IMR-90 (cell line): Measurements from ENCODE around the gene UPK3A. TPM values are rescaled to one million over a fixed set of nuclear protein-coding genes. Genes with fewer than 3 reads are reported as not detected.
A peak's percentile ranks its signal among the peaks of the same experiment; 100 is the strongest.

Source experiments
- ATAC-seq: fragments of 200-7000 bp; cut with Tn5 transposase; 2 replicates; pipeline ENCODE4 v1.9.1; 2020; ENCODE audit warnings: low read depth, mild to moderate bottlenecking, moderate library complexity
- BruUV-seq: library from RNA; stranded (reverse); fragments of 400-500 nt; replicated peaks from 2 replicates; lab custom pipeline; 2021; lab: Mats Ljungman, UMichigan
- CTCF ChIA-PET: fragments of 300-600 bp; formaldehyde crosslinking; extraction: SDS; loops from one replicate; lab custom pipeline; 2021; ENCODE audit warnings: antibody characterized with exemption; lab: Yijun Ruan, JAX
- POLR2A ChIA-PET: fragments of 300-600 bp; sonication (Branson Sonifier 250); formaldehyde crosslinking; loops from one replicate; lab custom pipeline; 2022; ENCODE audit warnings: antibody characterized with exemption; ENCODE audit not compliant: unreplicated experiment; lab: Charles Lee
- DNase-seq: peaks from one replicate; pipeline ENCODE4 v3.0.0; 2013
- H2AFZ ChIP-seq: replicated peaks from 2 replicates; pipeline ENCODE3; 2013; ENCODE audit warnings: low read length, mild to moderate bottlenecking; ENCODE audit not compliant: poor library complexity
- H2AK5ac ChIP-seq: 2 replicates; pipeline ENCODE4 v1.6.1; 2013; ENCODE audit warnings: low read depth, low read length, inconsistent platforms
- H2AK9ac ChIP-seq: replicated peaks from 2 replicates; pipeline ENCODE3; 2013; ENCODE audit warnings: mild to moderate bottlenecking, low read depth, low read length, moderate library complexity; ENCODE audit not compliant: poor library complexity
- H2BK120ac ChIP-seq: 2 replicates; pipeline ENCODE4 v1.6.1; 2013; ENCODE audit warnings: low read depth, low read length, inconsistent platforms
- H2BK15ac ChIP-seq: 3 replicates; pipeline ENCODE4 v1.6.1; 2013; ENCODE audit warnings: low read depth, low read length, inconsistent platforms
- H2BK20ac ChIP-seq: 2 replicates; pipeline ENCODE4 v1.6.1; 2013; ENCODE audit warnings: low read depth, mild to moderate bottlenecking, inconsistent platforms, low read length, moderate library complexity
- H2BK5ac ChIP-seq: 2 replicates; pipeline ENCODE4 v1.6.1; 2013; ENCODE audit warnings: mild to moderate bottlenecking, low read depth, low read length, inconsistent platforms; ENCODE audit not compliant: poor library complexity, severe bottlenecking
- H3K14ac ChIP-seq: replicated peaks from 2 replicates; pipeline ENCODE4 v1.6.1; 2013; ENCODE audit warnings: low read depth, low read length, inconsistent platforms
- H3K18ac ChIP-seq: 2 replicates; pipeline ENCODE4 v1.6.1; 2013; ENCODE audit warnings: low read depth, low read length, control low read depth
- H3K23ac ChIP-seq: 2 replicates; pipeline ENCODE4 v1.6.1; 2013; ENCODE audit warnings: low read depth, low read length, inconsistent platforms
- H3K27ac ChIP-seq: 2 replicates; pipeline ENCODE4 v1.5.1; 2013; ENCODE audit warnings: mild to moderate bottlenecking, control low read depth, low read length; ENCODE audit not compliant: insufficient read depth
- H3K27me3 ChIP-seq: 2 replicates; pipeline ENCODE4 v1.6.1; 2013; ENCODE audit warnings: low read length; ENCODE audit not compliant: control insufficient read depth, insufficient read depth
- H3K36me3 ChIP-seq: 2 replicates; pipeline ENCODE4 v1.6.1; 2013; ENCODE audit warnings: low read length, mixed read lengths; ENCODE audit not compliant: control insufficient read depth, insufficient read depth
- H3K4ac ChIP-seq: 2 replicates; pipeline ENCODE4 v1.6.1; 2013; ENCODE audit warnings: low read depth, low read length, inconsistent platforms
- H3K4me1 ChIP-seq: 2 replicates; pipeline ENCODE4 v1.6.1; 2013; ENCODE audit warnings: low read length, mixed read lengths; ENCODE audit not compliant: control insufficient read depth, insufficient read depth
- H3K4me2 ChIP-seq: 2 replicates; pipeline ENCODE4 v1.6.1; 2013; ENCODE audit warnings: low read depth, mild to moderate bottlenecking, control low read depth, low read length, moderate library complexity
- H3K4me3 ChIP-seq: 2 replicates; pipeline ENCODE4 v1.5.1; 2013; ENCODE audit warnings: low read depth, mild to moderate bottlenecking, control low read depth, low read length, moderate library complexity; ENCODE audit not compliant: insufficient read depth
- H3K56ac ChIP-seq: 2 replicates; pipeline ENCODE4 v1.6.1; 2013; ENCODE audit warnings: low read length, inconsistent platforms; ENCODE audit not compliant: insufficient read depth; ENCODE audit errors: extremely low read depth
- H3K79me1 ChIP-seq, 2 experiments: 2 replicates each; pipeline ENCODE4 v1.6.1; 2013; ENCODE audit warnings: low read length in 2 of 2, inconsistent platforms in 1 of 2, low read depth in 1 of 2
- H3K9ac ChIP-seq: 2 replicates; pipeline ENCODE4 v1.6.1; 2013; ENCODE audit warnings: low read depth, low read length, control low read depth
- H3K9me1 ChIP-seq: 2 replicates; pipeline ENCODE4 v1.6.1; 2013; ENCODE audit warnings: low read length, inconsistent platforms; ENCODE audit not compliant: insufficient read depth
- H3K9me3 ChIP-seq: 2 replicates; pipeline ENCODE4 v1.6.1; 2013; ENCODE audit warnings: low read length; ENCODE audit not compliant: control insufficient read depth, insufficient read depth
- H4K20me1 ChIP-seq: 2 replicates; pipeline ENCODE4 v1.6.1; 2013; ENCODE audit warnings: low read length, inconsistent platforms; ENCODE audit not compliant: insufficient read depth
- H4K5ac ChIP-seq: 2 replicates; pipeline ENCODE4 v1.6.1; 2013; ENCODE audit warnings: mild to moderate bottlenecking, low read depth, low read length, control low read depth
- H4K8ac ChIP-seq, 2 experiments: 2 replicates each; pipeline ENCODE4 v1.6.1; 2013; ENCODE audit warnings: low read depth in 2 of 2, low read length in 2 of 2, control low read depth in 1 of 2, inconsistent platforms in 1 of 2
- H4K91ac ChIP-seq: 2 replicates; pipeline ENCODE4 v1.6.1; 2013; ENCODE audit warnings: low read depth, low read length, inconsistent platforms; ENCODE audit not compliant: insufficient read depth
- BHLHE40 ChIP-seq: fragments of 150-350 bp; IDR thresholded peaks from 2 replicates; pipeline ENCODE4 v1.6.1; 2016; ENCODE audit warnings: mild to moderate bottlenecking, low read depth, low read length
- FOS ChIP-seq: fragments of 150-350 bp; IDR thresholded peaks from 2 replicates; pipeline ENCODE4 v1.6.1; 2016; ENCODE audit warnings: low read depth, low read length
- MXI1 ChIP-seq: IDR thresholded peaks from 2 replicates; pipeline ENCODE4 v1.6.1; 2012; ENCODE audit warnings: low read depth, mild to moderate bottlenecking, low read length, moderate library complexity, borderline replicate concordance
- RAD21 ChIP-seq: IDR thresholded peaks from 2 replicates; pipeline ENCODE4 v1.6.1; 2012; ENCODE audit warnings: low read length, improper control_type of control experiment
- WGBS, 2 experiments: methylation state at CpG; one replicate each; pipeline versions ENCODE4 v1.1.5 to v1.1.7; 2013; ENCODE audit warnings: missing lambda C conversion rate in 2 of 2; ENCODE audit not compliant: insufficient read length in 1 of 2; ENCODE audit errors: extremely low coverage in 2 of 2; 5-methylcytosine and 5-hydroxymethylcytosine counted together
- dilution Hi-C: fragments of 300-500 bp; cut with HindIII; formaldehyde crosslinking; loops from one replicate; pipeline ENCODE4 v1.14.3; 2018; ENCODE audit warnings: low sequenced_read_pairs; ENCODE audit not compliant: unreplicated experiment
- in situ Hi-C: fragments of 300-500 bp; cut with MboI; formaldehyde crosslinking; loops from 3 replicates; pipeline ENCODE4 v1.14.3; 2019; ENCODE audit warnings: low sequenced_read_pairs, inconsistent platforms, mixed read lengths
- intact Hi-C: fragments of 100-400 bp; cut with micrococcal nuclease; formaldehyde crosslinking; loops from 2 replicates; pipeline ENCODE4 v1.10.0; 2022
- polyA plus RNA-seq, 3 experiments: library from polyadenylated mRNA; depleted of rRNA; stranded (reverse); fragments of >200 nt; gene quantifications; 2 replicates each; pipeline ENCODE4 v1.2.3, GENCODE V29; 2012; ENCODE audit warnings: low replicate concordance in 1 of 3
- total RNA-seq: library from RNA; depleted of rRNA; stranded (reverse); fragments of >200 nt; gene quantifications from 2 replicates; pipeline ENCODE4 v1.2.3, GENCODE V29; 2012

Gene UPK3A
- total and polyA plus RNA-seq, 2 of the 4 experiments (the other 2 are of a cell fraction): not detected

- H2BK15ac ChIP-seq: peak overlapping the region; percentile 70; the same call in 1 of the 3 replicates
- no peaks in the 10 kb centered on the region for H3K9me1 ChIP-seq
- H2BK5ac ChIP-seq: no peak overlapping the region
- no peak overlapping the region for H2AK9ac ChIP-seq
- H4K20me1 ChIP-seq: no peaks in the 10 kb centered on the region
- peak overlapping the region; percentile 20; the same call in 1 of the 2 replicates for H2AK5ac ChIP-seq
- no peaks in the 10 kb centered on the region for H3K36me3 ChIP-seq
- CTCF ChIA-PET: no interaction called here
- no peaks in the 10 kb centered on the region for H3K79me1 ChIP-seq
- no peak overlapping the region for H3K4ac ChIP-seq
- H3K4me3 ChIP-seq: no peak overlapping the region
- WGBS, 2 experiments: 100% methylated on average over 1 of the region's 3 CpGs; no CpG with 5 or more reads in 1 of the 2 experiments
- peaks cover 10% of the 10 kb centered on the region for H3K4me1 ChIP-seq
- H3K27me3 ChIP-seq: peaks cover 23% of the 10 kb centered on the region
- H3K9me3 ChIP-seq: no peaks in the 10 kb centered on the region
- no peak overlapping the region for H2AFZ ChIP-seq
- no peak overlapping the region; the same call in 1 of the 2 replicates for H4K91ac ChIP-seq
- no TSS peak for BruUV-seq
- no peak for ATAC-seq
- no peak overlapping the region; the same call in 1 of the 2 replicates for H2BK120ac ChIP-seq
- H3K9ac ChIP-seq: no peak overlapping the region
- dilution Hi-C loops (no loop called here), in situ Hi-C loops (no loop called here), intact Hi-C loops (no loop called here)
- H3K4me2 ChIP-seq: no peak overlapping the region
- H3K27ac ChIP-seq: no peak overlapping the region
- peak overlapping the region; percentile 90 for H2BK20ac ChIP-seq
- TF ChIP-seq RAD21 (no peak), FOS (no peak), MXI1 (no peak), BHLHE40 (no peak)
- DNase-seq: no peak
- no peak overlapping the region for H3K14ac ChIP-seq
- POLR2A ChIA-PET: no interaction called here
- no peak overlapping the region for H3K56ac ChIP-seq
- no peak overlapping the region for H4K8ac ChIP-seq
- no peak overlapping the region for H3K18ac ChIP-seq
- no peak overlapping the region for H3K23ac ChIP-seq
- H4K5ac ChIP-seq: no peak overlapping the region
Measured at GRCh38 chr22:45281010-45281409, 3.7 kb upstream of the UPK3A start.
